ENCODE results near the gene RPL22.

RPL22 gene

DNA sequence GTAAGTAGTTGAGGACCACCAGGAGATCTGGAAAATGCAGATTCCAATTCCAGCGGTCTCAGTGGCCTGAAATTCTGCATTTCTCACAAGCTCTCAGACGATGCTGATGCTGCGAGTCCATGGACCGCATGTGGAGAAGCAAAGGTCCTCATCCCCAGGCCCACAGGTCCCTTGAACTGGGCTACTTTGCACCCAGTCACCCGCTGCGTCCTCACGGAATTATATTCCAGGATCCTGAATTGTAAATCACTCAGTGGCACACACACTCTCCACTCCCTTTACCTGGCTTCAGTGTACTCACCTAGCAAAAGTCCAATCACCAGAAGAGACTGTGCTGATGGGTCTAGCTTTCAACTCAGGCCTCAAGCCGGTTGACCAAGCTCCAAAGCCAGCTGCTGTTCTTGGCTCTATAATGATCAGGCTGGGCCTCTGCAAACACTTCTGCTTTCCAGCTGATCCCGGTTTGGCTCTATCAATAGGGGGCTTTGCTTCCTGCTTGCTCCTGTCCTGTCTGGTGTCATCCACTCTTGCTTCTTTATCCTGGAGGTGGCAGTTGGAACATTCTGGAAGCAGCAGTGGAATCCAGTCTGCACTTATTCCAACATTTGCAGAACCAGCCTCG, 904 bp upstream of the RPL22 start:
- no peak for DNase-seq

DNA sequence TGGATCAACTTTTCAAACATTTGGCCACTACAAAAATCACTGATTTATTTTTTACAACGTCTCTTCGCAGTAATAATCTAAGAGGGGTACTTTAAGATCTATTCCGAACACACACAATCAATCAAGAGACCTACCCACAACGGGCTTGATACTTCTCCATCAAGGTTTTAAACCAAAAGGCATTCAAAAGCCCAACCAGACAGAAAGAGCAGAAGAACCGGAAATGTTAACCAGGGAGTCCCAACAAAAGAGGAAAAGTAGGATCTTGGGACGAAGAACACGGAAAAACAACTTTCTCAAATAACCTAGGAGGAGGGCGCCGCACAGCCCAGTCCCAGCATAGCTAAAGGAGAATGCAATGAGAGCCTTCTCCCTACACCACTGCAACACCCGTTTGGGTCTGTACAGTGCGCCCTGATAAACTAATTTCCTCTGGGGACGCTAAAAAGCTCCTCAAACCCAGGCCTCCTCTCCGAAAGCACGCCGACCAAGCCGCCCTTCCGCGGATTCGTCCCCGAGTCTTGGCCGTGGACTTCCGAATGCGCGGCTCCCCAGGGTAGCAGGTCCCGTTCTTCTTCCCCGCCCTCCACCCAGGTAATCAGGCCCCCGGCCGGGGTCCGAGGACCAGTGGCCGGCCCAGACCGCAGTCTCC, 623 bp downstream of the RPL22 start:
- DNase-seq, result no peak

DNA sequence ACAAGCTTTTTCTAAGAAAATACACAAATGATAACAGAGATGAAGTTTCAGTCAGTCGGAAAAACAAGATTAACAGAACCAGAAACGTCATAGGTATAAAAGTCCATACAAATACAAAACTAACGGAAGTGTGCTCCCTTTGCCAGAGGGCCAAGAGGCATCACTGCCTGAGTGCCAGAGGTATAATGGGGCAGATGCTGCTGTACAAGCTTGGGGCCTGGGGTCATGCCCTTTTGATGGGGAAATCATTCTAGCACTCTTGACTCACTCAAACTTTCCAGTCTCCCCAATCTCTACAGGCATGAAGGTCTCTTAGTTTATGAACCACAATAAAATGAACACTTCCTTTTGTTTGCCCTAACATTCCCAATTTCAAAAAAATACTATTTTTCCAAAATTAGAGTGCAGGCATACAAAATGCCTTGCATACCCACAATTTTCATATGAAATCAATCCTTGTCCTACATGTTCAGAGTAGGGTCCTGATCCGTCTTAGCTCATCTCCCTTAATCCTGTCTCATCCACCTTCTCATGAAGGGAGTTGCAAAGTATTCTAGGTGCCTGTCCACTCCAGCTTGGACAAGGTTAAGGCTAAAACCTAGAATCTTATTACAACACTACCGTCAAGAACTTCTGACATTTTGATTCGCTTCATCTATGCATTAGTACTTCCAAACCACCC, 1.5 kb downstream of the RPL22 start:
- DNase-seq, result no peak

DNA sequence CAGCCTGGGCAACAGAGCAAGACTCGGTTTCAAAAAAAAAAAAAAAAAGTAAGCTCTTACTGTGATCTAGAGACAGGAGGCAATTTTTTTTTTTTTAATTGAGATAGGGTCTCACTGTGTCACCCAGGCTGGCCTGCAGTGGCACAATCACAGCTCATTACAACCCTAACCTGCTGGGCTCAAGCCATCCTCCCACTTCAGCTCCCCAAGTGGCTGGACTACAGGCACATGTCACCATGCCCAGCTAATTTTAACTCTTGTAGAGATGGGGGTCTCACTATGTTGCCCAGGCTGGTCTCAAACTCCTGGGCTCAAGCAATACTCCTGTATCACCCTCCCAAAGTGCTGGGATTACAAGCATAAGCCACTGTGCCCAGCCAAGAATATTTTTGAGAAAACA, 7.4 kb downstream of the RPL22 start:
- no peak for DNase-seq

DNA sequence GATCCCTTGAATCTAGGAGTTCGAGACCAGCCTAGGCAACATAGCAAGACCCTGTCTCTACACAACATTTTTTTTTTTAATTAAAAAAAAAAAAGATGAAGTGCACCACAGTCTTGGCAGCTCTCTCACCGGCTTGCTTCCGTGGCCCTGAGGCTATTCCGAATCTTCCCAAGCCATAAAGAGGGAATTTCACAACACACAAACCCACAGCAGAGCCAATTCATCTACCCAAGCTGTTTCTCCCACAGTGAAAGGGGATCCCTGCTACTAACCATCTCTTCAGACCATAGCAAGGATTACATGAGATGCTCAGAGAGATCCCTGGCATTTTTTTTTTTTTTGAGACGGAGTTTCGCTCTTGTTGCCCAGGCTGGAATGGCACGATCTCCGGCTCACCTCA, 10.9 kb downstream of the RPL22 start:
- no peak for DNase-seq

DNA sequence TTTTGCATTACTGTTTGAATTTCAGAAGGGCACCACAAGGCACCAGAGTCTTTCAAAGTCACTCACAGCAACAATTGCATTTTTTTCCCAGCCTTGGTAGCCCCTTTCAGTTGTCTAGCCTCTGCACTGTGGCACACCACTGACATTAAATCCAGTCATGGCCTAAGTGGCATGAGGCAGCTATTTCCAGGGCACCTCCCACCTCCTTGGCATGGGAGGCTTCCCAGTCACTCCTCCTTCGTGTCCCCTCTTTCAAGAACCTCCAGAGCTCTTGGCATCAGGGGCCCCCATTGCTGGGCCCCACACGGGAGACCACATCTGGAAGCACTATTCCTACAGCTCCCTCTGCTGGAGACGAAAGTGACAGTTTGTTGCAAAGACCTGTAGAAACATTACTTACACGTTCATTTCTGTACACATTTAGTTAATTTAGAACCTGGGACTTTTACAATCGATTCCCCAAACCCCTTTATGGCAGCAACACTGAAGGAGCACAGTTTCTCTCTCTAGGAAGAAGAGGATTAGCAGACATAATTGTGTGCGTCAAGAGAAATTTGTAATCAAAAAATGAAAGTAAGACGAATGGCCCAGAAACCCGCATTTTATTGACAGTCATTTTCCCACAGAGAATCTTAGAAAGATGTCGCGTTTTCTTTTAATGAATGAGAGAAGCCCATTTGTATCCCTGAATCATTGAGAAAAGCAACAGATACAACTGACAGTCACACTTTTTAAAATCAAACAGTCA, 13.6 kb downstream of the RPL22 start:
- no peak for DNase-seq

DNA sequence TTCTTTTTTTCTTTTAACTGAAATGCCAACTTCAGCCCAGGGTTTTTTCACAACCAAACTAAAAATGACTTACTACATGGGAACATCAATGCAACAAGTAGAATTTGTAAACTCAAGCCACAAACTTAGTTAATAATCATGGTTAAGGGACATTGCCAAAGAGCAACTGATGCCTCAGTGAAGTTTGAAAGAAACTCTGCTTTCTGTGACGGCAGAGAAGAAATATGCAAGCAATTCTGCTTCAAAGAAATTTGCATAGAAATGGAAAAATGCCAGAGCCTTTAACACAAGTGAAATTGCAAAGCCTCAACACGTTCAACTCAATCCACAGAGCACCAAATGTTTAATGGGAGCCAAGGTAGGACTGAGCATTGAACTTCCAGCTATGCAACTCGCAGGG, 14.2 kb downstream of the RPL22 start:
- no peak for DNase-seq

DNA sequence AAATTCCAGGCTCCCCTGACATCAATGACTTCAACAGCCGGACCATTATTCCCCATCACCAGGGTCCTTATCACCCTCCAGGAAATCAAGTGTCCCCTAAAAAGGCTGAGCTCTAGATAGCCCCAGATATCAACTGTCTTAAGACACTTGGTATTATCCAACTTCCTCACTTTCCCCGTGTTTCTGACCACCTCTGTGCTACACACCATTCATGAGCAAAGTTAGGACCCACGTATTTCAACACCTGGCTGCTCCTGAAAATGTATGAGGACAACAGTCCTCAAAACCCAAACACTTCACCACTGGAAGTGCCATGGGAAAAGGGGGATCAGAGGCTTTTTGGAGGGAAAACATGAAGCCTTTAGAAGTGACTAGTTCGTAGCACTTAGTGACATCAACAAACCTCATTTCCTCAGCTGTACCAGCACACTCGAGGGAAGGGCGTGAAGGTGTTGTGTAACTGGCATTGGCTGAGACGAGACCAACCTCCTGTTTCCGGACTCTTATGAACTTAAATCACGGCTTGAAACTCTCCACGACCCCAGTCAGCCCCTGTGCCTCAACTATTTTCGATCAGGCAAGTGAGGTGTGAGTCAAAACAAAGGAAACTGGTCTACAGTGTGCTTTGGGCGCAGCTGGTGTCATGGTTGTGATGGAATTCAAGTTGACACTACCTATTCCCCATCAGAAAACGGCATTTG, 15.2 kb downstream of the RPL22 start:
- DNase-seq, result no peak

DNA sequence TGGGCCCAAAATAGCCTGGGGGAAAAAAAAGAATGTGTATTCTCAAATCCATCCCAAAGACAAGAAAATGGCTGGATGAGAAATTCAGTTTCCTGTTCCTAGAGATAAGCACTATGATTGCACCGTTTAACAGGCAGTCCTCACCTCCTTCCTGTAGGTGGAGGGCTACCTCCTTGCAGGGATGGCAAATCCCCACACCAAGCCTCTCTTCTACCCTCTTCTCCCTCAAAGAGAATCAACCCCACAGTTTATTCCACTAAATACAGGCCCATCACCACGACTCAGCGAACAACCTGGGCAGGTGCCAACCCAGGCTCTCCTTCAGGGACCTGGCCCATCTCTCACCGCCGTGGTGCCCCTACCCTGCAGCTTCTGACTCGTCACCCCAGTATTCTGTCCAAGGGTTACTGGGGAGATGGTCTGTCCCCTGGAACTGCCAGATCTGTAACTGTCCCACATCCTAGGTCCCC, 15.8 kb downstream of the RPL22 start:
- DNase-seq, result no peak

DNA sequence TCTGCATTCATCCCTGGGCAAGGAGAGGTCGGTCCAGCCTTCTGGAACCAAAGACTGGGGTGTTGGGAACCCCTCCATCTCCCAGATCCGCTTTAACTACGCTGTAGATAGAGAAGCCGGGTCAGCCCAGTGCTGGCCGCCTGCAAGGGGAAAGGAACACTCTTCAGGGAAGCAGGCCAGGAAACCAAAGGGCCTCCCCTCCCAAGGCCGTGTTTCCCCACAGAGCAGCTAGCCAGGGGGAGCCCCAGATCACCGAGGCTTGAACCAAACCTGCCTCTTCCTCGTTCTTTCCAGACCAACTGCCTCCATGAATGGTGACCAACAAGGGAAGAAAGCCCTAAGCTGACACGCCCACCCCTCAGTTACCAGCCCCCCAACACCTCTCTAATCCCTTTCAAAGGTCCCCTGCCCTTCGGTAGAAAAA, 18.0 kb downstream of the RPL22 start:
- no peak for DNase-seq

DNA sequence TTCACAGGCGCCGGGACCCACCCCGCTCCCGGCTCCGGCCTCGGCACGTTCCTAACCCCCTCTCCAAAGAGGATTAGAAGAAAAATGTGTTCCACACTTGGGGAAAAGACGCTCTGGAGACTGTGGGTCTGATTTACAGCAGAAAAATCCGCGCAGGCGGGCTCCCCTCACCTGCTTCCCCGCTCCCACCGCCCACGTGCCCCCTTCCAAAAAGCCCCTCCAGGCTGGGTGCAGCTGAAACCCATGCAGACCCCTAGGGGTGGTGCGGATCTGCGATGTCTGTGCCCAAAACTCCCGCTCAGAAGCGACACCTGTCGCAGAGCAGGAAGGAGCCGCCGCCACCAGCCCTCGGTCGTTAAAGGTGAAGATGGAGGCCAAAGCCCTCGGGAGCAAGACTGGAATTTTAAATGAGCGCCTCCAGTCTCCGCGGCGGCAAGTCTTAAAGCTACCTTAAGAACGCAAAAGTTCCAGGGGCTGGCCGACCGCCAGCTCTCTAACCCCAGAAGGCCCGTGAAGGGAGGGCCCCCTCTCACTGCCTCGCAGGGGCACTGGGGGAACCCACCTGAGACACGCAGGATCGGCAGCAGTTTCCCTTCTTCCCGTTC, 18.6 kb downstream of the RPL22 start:
- no peak for DNase-seq

DNA sequence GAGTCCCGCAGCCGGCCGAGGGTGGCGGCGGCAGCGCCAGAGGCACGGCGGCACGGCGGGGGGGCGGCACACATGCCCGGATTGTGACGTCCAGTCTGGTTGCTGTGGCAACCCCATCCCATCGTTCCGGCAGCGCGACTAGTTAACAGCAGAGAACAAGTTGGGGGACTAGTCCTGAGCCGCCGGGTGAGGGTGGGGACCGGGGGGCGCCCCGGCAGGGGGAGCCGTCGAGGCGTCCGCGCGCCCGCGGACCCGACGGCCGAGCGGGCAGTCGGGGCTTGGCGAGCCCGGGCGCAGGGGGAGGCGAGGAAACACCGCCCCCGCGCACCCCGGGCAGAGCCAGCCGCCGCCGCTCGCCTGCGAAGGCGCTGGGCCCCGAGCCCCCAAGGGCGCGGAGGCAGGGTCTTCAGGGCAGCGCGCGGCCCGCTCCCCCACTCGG, 19.1 kb downstream of the RPL22 start, which contains the start of gene CHD5:
CHD5 (minus strand) TSS at position 54 of the 439 bp plus-strand sequence. CDS start 298 bp downstream, outside the sequence.
- DNase-seq, result no peak

DNA sequence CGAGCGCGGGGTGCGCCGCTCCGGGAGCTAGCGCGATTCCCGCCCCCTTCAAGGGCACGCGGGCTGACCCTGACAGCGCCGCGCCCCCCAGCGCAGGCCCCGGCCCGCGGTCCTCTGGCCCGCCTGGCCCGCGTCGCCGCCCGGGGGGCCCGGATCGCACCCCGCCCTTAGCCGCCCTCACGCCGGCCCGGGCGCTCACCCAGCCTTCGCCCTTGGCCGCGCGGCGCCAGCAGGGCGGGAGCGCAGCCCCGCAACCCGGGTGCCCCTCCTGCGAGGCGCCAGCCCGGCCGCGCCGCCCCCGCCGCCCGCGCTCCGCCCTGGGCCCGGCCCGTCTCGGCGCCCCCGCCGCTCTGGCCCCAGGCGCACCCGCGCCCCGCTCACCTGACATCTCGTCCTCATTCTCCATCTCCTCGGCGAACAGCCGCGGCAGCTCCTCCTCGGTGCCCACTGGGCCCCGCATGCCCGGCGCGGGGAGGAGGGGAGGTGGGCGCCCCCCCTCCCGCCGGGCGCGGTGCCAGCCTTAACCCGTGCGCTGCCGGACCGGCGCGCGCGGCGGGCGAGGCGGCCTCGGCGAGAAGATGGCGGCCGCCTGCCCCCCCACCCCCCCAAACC, 19.7 kb downstream of the RPL22 start:
- DNase-seq, result no peak

DNA sequence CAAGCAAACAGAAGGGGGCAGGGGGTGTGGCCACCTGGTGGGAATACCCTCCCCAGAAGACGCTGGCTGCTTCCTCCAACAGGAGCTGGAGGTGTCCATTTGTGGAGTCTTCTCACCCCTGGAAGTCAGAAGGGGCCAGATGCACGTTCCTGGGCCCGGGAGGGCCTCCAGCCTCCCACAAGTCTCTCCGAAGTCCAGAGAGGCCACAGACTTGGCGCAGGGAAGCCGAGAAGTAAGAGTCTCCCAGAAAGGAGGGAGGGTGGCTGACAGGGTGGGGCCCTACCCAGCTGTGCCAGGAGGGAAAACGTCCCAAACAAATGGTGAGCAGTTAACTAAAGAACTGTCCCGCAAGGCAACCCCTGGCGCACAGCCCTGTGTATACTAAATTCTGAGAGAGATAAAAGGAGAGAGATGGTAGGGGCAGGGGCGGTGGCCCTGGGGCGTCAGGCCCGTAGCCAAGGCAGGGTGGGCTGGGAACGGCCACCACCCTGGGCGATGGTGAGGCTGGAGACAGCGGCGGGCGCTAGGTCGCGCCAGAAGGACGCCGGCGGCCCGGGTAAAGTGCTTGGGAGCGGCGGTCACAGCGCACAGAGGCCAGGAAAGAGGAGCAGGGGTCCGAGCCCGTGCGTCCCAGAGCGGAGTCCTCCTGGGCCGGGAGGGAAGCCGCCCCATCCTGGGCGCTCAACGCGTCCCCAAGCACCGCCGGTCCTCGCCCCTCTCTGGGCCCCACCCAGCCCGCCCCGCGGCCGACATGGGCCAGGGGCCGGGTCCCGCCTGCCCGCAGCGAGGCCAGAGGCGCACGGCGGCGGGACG, 20.4 kb downstream of the RPL22 start:
- no peak for DNase-seq

DNA sequence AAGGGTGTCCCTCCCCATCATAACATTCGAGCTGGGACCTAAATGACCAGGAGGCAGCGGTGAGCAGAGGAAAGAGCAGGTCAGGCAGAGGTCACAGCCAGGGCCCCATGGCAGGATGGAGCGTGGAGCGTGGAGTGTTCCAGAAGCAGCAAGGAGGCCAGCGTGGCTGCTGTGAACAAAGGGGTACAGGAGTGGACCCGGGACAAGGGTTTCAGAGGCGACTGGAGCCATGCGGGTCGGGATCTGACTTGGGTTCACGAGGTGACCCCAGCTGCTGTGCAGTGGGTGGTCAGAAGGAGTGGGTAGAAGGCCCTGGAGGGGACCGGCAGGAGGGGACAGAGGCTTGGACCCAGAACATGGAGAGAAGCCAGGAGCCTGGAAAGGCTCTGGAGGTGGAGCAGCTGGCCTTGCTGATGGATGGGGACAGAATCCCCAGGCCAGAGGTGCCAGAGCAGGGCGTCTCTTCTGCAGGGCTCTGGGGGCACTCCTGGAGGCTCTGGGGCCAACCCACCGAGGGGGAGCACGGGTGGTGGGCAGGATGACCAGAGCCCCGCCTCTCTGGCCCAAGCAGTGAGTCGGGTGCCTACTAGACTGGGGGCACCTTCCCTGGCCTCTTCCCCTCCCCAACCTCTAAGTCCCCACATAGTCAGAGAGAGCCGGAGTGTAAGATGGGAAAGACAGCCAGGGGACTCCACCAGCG, 21.6 kb downstream of the RPL22 start:
- DNase-seq, result no peak

DNA sequence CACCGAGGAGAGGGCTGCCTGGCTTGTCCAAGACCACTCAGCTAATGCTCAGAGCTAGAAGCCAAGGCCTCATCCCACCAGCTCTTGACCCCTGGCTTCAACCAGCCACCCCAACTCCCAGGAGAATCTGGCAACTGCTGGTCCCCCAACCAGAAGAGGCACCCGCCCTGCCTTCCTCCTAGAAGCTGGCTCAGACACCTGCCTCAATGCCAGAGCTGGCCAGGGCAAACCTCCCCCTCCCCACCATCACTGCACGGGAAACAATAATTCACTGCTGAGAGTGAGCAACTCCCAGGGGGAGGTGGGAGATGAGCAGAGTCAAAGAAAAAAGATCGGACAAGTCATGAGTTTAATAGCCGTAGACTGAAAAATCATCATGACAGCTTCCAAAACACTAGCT, 22.6 kb downstream of the RPL22 start:
- no peak for DNase-seq

DNA sequence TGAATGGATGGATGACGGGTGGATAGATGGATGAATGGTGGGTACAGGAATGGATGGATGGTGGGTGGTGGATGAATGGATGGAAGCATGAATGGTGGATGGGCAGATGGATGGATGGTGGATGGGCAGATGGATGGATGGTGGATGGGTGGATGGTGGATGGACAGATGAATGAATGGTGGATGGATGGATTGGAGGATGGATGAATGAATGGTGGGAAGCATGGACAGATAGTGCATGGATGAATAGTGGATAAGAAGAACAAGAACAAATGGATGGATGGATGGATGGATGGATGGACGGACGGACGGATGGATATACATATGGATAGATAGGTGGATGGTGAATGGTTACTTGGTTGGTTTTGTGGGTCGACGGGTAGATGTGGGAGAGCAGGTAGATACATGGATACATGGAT, 24.0 kb downstream of the RPL22 start:
- DNase-seq, result no peak

DNA sequence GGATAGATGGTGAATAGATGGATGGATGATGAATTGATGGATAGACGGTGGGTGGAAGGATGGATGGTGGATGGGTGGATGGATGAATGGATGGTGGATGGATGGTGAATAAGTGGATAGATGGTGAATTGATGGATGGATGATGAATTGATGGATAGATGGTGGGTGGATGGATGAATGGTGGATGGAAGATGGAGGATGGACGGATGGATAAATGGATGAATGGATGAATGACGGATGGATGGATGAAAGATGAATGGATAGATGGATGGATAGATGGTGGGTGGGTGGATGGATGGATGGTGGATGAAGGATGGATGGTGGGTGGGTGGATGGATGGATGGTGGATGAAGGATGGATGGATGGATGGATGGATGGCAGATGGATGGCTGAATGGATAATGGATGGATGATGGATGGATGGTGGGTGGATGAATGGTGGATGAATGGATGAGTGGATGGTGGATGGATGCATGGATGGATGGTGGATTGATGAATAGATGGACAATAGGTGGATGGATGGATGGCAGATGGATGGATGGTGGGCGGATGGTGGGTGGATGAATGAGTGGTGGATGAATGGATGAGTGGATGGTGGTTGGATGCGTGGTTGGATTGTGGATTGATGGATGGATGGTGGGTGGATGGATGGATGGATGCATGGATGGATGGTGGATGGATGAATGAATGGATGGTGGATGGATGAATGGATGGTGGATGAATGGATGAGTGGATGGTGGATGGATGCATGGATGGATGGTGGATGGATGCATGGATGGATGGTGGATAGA, 24.6 kb downstream of the RPL22 start:
- no peak for DNase-seq

DNA sequence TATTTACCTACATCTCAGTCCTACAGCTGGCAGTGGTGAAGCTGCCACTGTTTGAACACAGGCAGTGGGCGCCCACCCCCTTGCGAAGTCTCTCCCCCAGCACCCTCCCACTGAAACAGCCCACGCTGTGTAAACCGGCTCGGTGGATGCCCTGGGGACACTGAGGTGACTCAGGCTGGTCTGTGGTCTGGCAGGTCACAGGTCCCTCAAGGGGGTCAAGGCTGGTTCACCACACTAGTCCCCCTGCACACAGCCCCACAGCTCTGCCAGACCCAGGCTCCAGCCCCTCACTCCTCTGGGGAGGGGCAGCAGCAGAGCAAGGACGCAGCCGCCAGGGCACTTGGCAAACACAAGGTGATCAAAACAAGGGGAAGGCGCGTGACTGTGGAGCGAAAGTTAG, 26.8 kb downstream of the RPL22 start:
- DNase-seq, result no peak

All from activated gamma-delta T cell (primary cell).